Measurements from ENCODE around the gene KLK11. TPM values are rescaled to one million over a fixed set of nuclear protein-coding genes. Genes with fewer than 3 reads are reported as not detected.

KLK11 gene
- total and polyA plus RNA-seq, 2 donors (not counting 3 experiments of a cell fraction or from before 2014, with no cell fraction given) = not detected

GRCh38 chr19:50994129-50994528, 32.3 kb downstream of the KLK11 start:
- Histone ChIP-seq H3K79me2 (ENCODE audit: control insufficient read depth, insufficient read depth, low read length) (no peaks in the 10 kb centered on the region), H3K4me2 (ENCODE audit: insufficient read depth, low read length) (no peak overlapping the region), H3K36me3 (ENCODE audit: control insufficient read depth in 2 of 2, extremely low read depth in 1 of 2, insufficient read depth in 2 of 2, low read length in 2 of 2) (no peaks in the 10 kb centered on the region), H3K27ac (ENCODE audit: insufficient read depth, low read depth, low read length) (no peak overlapping the region), H3K9me3 (replicated peaks; ENCODE audit: control insufficient read depth, insufficient read depth, low read length) (no peaks in the 10 kb centered on the region), H3K9ac (replicated peaks; ENCODE audit: extremely low read depth, insufficient read depth, low read length) (no peak overlapping the region), H4K20me1 (replicated peaks; ENCODE audit: control insufficient read depth, extremely low read depth, insufficient read depth, low read length) (no peaks in the 10 kb centered on the region), H3K4me3 (replicated peaks in 1 of 3; ENCODE audit: insufficient read depth in 1 of 3, low read depth in 1 of 3, low read length in 3 of 3) (no peak overlapping the region), H3K4me1 (ENCODE audit: control insufficient read depth, extremely low read depth, insufficient read depth, low read length) (no peaks in the 10 kb centered on the region), H3K27me3 (ENCODE audit: control insufficient read depth in 2 of 2, insufficient read depth in 2 of 2, low read length in 2 of 2) (no peaks in the 10 kb centered on the region), H2AFZ (ENCODE audit: low read depth, low read length) (no peak overlapping the region), H3K9me1 (replicated peaks; ENCODE audit: control insufficient read depth, extremely low read depth, insufficient read depth, low read length) (no peaks in the 10 kb centered on the region)
- FAIRE-seq (no peak), DNase-seq (ENCODE audit: low read depth, low spot score) (no peak)
- dilution Hi-C loops (cut with MboI; ENCODE audit: extremely low pct_ligation_motif_present, low sequenced_read_pairs) (no loop called here), intact Hi-C loops (cut with micrococcal nuclease) (no loop called here)
- POLR2A ChIA-PET = no interaction called here
- TF ChIP-seq FOS (IDR thresholded peaks at IDR 0.05; ENCODE audit: borderline replicate concordance, insufficient read depth, low read length) = no peak
- TF ChIP-seq POLR2AphosphoS5 (IDR thresholded peaks at IDR 0.05; ENCODE audit: insufficient read depth, low read depth, low read length) = no peak
- no peak for TF ChIP-seq CTCF (IDR thresholded peaks at IDR 0.05; ENCODE audit: extremely low read depth in 1 of 2, insufficient read depth in 1 of 2, low read depth in 1 of 2, low read length in 2 of 2)
- TF ChIP-seq JUN (IDR thresholded peaks at IDR 0.05; ENCODE audit: borderline replicate concordance, insufficient read depth, insufficient read length, low read depth) = no peak
- TF ChIP-seq EZH2 (IDR thresholded peaks at IDR 0.05; ENCODE audit: borderline replicate concordance, low read depth, low read length, severe bottlenecking) = no peak
- TF ChIP-seq MYC (IDR thresholded peaks at IDR 0.05; ENCODE audit: low read depth, low read length) = no peak
- no peak for TF ChIP-seq POLR2A (IDR thresholded peaks at IDR 0.05; ENCODE audit: low read depth, low read length)
- TF ChIP-seq GATA2 (IDR thresholded peaks at IDR 0.05; ENCODE audit: insufficient read depth, insufficient read length, low read depth, low read length) = no peak
- no TSS peak for BruUV-seq (replicated peaks)
- CTCF ChIA-PET = no interaction called here
